Upper lobe of left lung (tissue), 4 donors: ENCODE measurements around the gene PROSER3.

Source experiments
- POLR2A ChIP-seq, 4 donors: fragments of 450-650 bp; IDR thresholded peaks; one replicate each; pipeline ENCODE4 v1.5.1; 2016 to 2017; ENCODE audit warnings: antibody characterized with exemption in 4 of 4, mild to moderate bottlenecking in 2 of 4
- POLR2AphosphoS5 ChIP-seq, 2 donors: sonication (generic); formaldehyde crosslinking; IDR thresholded peaks; one replicate each; pipeline ENCODE4 v1.5.1; 2017; ENCODE audit warnings: antibody characterized with exemption in 2 of 2
- TF ChIP-seq, protein P1 (sequence below), 6 experiments: fragments of 450-650 bp in 4 of 6; fragments of 200-600 bp in 2 of 6; sonication (generic) in 2 of 6; IDR thresholded peaks; one replicate each; pipeline ENCODE4 v1.5.1; 2016 to 2019; ENCODE audit warnings: antibody characterized with exemption in 6 of 6

DNA sequence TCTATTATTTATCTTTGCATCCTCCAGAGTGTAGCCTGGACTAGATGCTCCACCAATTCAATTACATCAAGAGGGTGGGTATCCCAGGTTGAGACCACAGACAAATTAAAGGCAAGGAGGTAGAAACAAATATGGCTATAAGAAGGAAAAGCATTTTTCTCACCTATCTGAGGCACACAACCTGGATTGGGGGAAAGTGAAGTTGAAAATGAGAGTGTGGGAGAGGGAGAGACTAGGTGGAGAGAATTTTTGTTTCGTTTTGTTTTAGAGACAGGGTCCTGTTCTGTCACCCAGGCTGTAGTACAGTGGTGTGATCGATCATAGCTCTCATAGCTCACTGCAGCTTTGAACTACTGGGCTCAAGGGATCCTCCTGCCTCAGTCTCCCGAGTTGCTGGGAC, 60.5 kb downstream of the PROSER3 start:
- TF ChIP-seq, protein P1, sequence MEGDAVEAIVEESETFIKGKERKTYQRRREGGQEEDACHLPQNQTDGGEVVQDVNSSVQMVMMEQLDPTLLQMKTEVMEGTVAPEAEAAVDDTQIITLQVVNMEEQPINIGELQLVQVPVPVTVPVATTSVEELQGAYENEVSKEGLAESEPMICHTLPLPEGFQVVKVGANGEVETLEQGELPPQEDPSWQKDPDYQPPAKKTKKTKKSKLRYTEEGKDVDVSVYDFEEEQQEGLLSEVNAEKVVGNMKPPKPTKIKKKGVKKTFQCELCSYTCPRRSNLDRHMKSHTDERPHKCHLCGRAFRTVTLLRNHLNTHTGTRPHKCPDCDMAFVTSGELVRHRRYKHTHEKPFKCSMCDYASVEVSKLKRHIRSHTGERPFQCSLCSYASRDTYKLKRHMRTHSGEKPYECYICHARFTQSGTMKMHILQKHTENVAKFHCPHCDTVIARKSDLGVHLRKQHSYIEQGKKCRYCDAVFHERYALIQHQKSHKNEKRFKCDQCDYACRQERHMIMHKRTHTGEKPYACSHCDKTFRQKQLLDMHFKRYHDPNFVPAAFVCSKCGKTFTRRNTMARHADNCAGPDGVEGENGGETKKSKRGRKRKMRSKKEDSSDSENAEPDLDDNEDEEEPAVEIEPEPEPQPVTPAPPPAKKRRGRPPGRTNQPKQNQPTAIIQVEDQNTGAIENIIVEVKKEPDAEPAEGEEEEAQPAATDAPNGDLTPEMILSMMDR (IDR thresholded peaks at IDR 0.05) = no peak
- TF ChIP-seq POLR2A (IDR thresholded peaks at IDR 0.05) = no peak
- TF ChIP-seq POLR2AphosphoS5 (IDR thresholded peaks at IDR 0.05) = no peak
